SU-DHL-6 (cell line): Measurements from ENCODE around the gene OR51A2.

ENCODE experiments used
- H2AFZ ChIP-seq: fragments of 200-600 bp; sonication (generic); 2 replicates; pipeline ENCODE4 v1.6.1; 2014; ENCODE audit warnings: low read depth, mild to moderate bottlenecking, moderate library complexity, mixed read lengths, antibody characterized with exemption, low read length; ENCODE audit not compliant: severe bottlenecking
- H3F3A ChIP-seq: fragments of 200-600 bp; shearing (Covaris generic); 2 replicates; pipeline ENCODE4 v1.6.0; 2016; ENCODE audit warnings: antibody characterized with exemption, mild to moderate bottlenecking; ENCODE audit not compliant: insufficient read depth
- H3K27ac ChIP-seq: fragments of 200-600 bp; sonication (generic); 2 replicates; pipeline ENCODE4 v1.5.1; 2016; ENCODE audit warnings: low read depth, mild to moderate bottlenecking, low read length, moderate library complexity, mixed read lengths
- H3K27me3 ChIP-seq: fragments of 200-600 bp; sonication (generic), shearing (Covaris generic); 2 replicates; pipeline ENCODE4 v1.6.0; 2014; ENCODE audit warnings: mild to moderate bottlenecking, low read length
- H3K36me3 ChIP-seq: fragments of 200-600 bp; sonication (generic); 2 replicates; pipeline ENCODE4 v1.6.1; 2014; ENCODE audit warnings: mild to moderate bottlenecking, low read length, mixed read lengths
- H3K4me2 ChIP-seq: fragments of 300-600, 200-600 bp; shearing (Covaris generic), sonication (generic); 2 replicates; pipeline ENCODE4 v1.6.0; 2014; ENCODE audit warnings: low read length, low read depth, mild to moderate bottlenecking; ENCODE audit not compliant: poor library complexity, severe bottlenecking
- H3K4me3 ChIP-seq: fragments of 200-600 bp; sonication (generic); 2 replicates; pipeline ENCODE4 v1.5.1; 2014; ENCODE audit warnings: antibody characterized with exemption, low read length, mild to moderate bottlenecking, mixed read lengths; ENCODE audit not compliant: insufficient read depth, poor library complexity, severe bottlenecking
- H3K79me2 ChIP-seq: fragments of 200-600 bp; sonication (generic); 2 replicates; pipeline ENCODE4 v1.6.1; 2014; ENCODE audit warnings: mild to moderate bottlenecking, low read length, moderate library complexity; ENCODE audit not compliant: insufficient read depth
- H3K9ac ChIP-seq: fragments of 200-600 bp; sonication (generic); 2 replicates; pipeline ENCODE4 v1.7.0; 2014; ENCODE audit warnings: mild to moderate bottlenecking, low read length
- H3K9me2 ChIP-seq: fragments of 200-600 bp; sonication (generic); replicated peaks from 2 replicates; pipeline ENCODE4 v1.6.1; 2014; ENCODE audit warnings: low read length; ENCODE audit not compliant: insufficient read depth
- H3K9me3 ChIP-seq: fragments of 200-600 bp; sonication (generic); 2 replicates; pipeline ENCODE4 v1.6.1; 2014; ENCODE audit warnings: low read length, mixed read lengths; ENCODE audit not compliant: insufficient read depth
- H4K20me1 ChIP-seq: fragments of 200-600 bp; sonication (generic); 2 replicates; pipeline ENCODE4 v1.6.1; 2014; ENCODE audit warnings: low read depth, mild to moderate bottlenecking, antibody characterized with exemption, low read length, moderate library complexity, mixed read lengths
- EZH2phosphoT487 ChIP-seq: fragments of 200-600 bp; sonication (generic), shearing (Covaris generic); conservative IDR thresholded peaks from 2 replicates; pipeline ENCODE4 v1.6.1; 2018; ENCODE audit warnings: mild to moderate bottlenecking, antibody characterized with exemption, low read length, moderate library complexity, mixed read lengths
- TF ChIP-seq, protein P1 (sequence below): fragments of 200-600 bp; sonication (generic); IDR thresholded peaks from one replicate; pipeline ENCODE4 v1.5.1; 2017; ENCODE audit warnings: antibody characterized with exemption, mild to moderate bottlenecking, low read length, moderate library complexity; ENCODE audit not compliant: insufficient read depth, poor library complexity, severe bottlenecking

Gene OR51A2

DNA sequence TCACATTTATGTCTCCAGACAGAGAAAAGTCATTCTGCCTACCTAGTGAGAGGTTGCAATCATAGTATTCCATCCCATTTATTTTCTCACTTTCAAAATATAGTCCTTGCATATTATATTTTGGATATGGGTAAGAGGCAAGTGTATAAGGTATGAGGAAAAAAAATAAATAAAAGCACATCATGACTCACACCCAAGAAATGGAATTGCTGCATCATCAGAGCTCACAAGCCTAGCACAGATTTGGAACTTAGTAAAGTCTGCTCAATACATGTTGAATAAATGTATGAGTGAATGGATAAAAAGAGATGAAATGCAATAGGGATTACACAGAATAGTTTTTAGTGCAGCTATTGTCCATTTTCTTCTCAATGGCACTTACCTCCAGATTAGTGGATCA is 28.9 kb downstream of the OR51A2 start:
- Histone ChIP-seq H3K36me3 (no peaks in the 10 kb centered on the region), H3K9me2 (no peaks in the 10 kb centered on the region), H3K9me3 (no peaks in the 10 kb centered on the region), H3K4me2 (no peak overlapping the region), H3F3A (no peaks in the 10 kb centered on the region), H3K27ac (no peak overlapping the region), H3K79me2 (no peaks in the 10 kb centered on the region), H3K9ac (no peak overlapping the region), H4K20me1 (no peaks in the 10 kb centered on the region), H2AFZ (no peak overlapping the region), H3K27me3 (no peaks in the 10 kb centered on the region; the same call in 1 of the 2 replicates), H3K4me3 (no peak overlapping the region)
- no peak for TF ChIP-seq EZH2phosphoT487
- TF ChIP-seq, protein P1, sequence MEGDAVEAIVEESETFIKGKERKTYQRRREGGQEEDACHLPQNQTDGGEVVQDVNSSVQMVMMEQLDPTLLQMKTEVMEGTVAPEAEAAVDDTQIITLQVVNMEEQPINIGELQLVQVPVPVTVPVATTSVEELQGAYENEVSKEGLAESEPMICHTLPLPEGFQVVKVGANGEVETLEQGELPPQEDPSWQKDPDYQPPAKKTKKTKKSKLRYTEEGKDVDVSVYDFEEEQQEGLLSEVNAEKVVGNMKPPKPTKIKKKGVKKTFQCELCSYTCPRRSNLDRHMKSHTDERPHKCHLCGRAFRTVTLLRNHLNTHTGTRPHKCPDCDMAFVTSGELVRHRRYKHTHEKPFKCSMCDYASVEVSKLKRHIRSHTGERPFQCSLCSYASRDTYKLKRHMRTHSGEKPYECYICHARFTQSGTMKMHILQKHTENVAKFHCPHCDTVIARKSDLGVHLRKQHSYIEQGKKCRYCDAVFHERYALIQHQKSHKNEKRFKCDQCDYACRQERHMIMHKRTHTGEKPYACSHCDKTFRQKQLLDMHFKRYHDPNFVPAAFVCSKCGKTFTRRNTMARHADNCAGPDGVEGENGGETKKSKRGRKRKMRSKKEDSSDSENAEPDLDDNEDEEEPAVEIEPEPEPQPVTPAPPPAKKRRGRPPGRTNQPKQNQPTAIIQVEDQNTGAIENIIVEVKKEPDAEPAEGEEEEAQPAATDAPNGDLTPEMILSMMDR, result no peak

DNA sequence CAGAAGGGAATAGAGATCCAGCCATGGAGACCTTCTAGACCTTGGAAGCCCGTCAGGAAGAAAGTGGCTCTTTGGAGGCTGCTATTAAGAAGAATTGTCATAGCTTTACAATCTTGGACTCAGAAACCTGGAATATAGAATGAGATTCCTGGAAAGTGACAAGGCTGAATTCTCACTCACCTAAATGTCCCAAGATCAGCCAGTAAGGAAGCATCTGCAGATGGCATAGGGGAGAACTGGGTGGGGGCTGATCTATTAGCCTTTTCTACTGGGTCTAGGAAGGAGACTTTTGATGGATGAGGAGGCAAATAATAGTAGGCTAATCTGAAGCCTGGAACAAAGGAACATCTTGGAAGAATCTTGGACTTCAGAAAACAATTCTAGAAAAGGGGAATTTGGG is 31.3 kb downstream of the OR51A2 start, which contains the start of gene OR51G1:
Gene OR51G1 (minus strand): TSS at position 101 of the 400 bp plus-strand sequence. CDS start 0 bp downstream, at position 101.
- no peak within 1 kb of the TSS for H3K27ac ChIP-seq
- no peak within 1 kb of the TSS for H2AFZ ChIP-seq
- H3F3A ChIP-seq, result no peaks in the 10 kb centered on the region
- no peaks in the 10 kb centered on the region for H3K9me3 ChIP-seq
- H3K79me2 ChIP-seq, result no peaks in the 10 kb centered on the region
- no peaks in the 10 kb centered on the region for H3K36me3 ChIP-seq
- H4K20me1 ChIP-seq, result no peaks in the 10 kb centered on the region
- TF ChIP-seq EZH2phosphoT487, result no peak
- TF ChIP-seq, protein P1, result no peak
- H3K4me3 ChIP-seq, result no peak within 1 kb of the TSS
- no peaks in the 10 kb centered on the region for H3K9me2 ChIP-seq
- H3K4me2 ChIP-seq, result no peak within 1 kb of the TSS
- H3K9ac ChIP-seq, result no peak within 1 kb of the TSS
- H3K27me3 ChIP-seq, result no peaks in the 10 kb centered on the region

DNA sequence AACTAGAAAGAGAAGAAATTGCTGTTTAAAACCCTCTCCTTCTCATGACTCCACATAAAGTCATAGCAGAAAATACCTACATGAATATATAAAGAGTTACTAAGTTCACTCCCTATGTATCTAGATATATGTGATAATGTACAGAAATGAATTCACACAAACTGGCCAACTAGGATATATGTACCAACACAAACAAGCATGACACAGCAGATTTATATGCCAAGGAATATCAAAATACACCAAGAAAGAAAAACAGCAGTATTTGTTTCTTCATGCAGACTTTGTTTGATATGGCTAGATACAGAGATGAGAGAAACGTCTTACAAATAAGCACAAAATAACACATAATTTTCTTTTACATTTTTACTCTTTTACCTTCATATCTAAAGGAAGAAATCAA is 33.2 kb downstream of the OR51A2 start:
- Histone ChIP-seq H3K27me3 (no peaks in the 10 kb centered on the region), H3K36me3 (no peaks in the 10 kb centered on the region), H3K79me2 (no peaks in the 10 kb centered on the region), H3K27ac (no peak overlapping the region), H3K9ac (no peak overlapping the region), H3F3A (no peaks in the 10 kb centered on the region), H3K9me2 (no peaks in the 10 kb centered on the region), H2AFZ (no peak overlapping the region), H4K20me1 (no peaks in the 10 kb centered on the region), H3K4me2 (no peak overlapping the region), H3K9me3 (no peaks in the 10 kb centered on the region), H3K4me3 (no peak overlapping the region)
- no peak for TF ChIP-seq EZH2phosphoT487
- TF ChIP-seq, protein P1, result no peak

DNA sequence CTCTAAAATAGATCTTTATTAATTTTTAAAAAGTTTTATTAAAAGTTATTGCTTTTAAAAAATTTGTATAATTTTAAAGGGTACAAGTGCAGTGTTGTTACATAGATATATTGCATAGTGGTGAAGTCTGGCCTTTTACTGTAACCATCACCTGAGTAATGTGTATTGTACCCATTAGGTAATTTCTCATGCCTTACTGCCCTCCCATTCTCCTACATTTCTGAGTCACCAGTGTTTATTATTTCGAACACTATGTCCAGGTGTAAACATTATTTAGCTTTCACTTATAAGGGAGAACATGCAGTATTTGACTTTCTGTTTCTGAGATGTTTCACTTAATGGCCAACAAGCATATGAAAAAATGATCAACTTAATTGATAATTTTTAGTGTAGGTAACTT is 33.7 kb downstream of the OR51A2 start:
- Histone ChIP-seq H3K9me2 (no peaks in the 10 kb centered on the region), H3K36me3 (no peaks in the 10 kb centered on the region), H3K27ac (no peak overlapping the region), H4K20me1 (no peaks in the 10 kb centered on the region), H3K9me3 (no peaks in the 10 kb centered on the region), H3K9ac (no peak overlapping the region), H2AFZ (no peak overlapping the region), H3K79me2 (no peaks in the 10 kb centered on the region), H3F3A (no peaks in the 10 kb centered on the region), H3K4me3 (no peak overlapping the region), H3K4me2 (no peak overlapping the region), H3K27me3 (no peaks in the 10 kb centered on the region)
- TF ChIP-seq EZH2phosphoT487, result no peak
- TF ChIP-seq, protein P1, result no peak
